Parathyroid adenoma (tissue), 2 donors: ENCODE measurements around the gene MAZ.
A peak's percentile ranks its signal among the peaks of the same experiment; 100 is the strongest.
"Not testable (repeated sequence)": the region's sequence is repeated elsewhere in the genome, so short reads cannot be mapped to it uniquely, and the experiment has no call there.

ENCODE experiments used
- H2AFZ ChIP-seq: fragments of 300-600 bp; sonication (generic); one replicate; pipeline ENCODE4 v1.7.0; 2017; ENCODE audit warnings: antibody characterized with exemption, mild to moderate bottlenecking
- H3K27ac ChIP-seq: fragments of 300-600 bp; sonication (generic); one replicate; pipeline ENCODE4 v1.7.0; 2017
- H3K27me3 ChIP-seq: fragments of 300-600 bp; sonication (generic); one replicate; pipeline ENCODE4 v1.7.0; 2017; ENCODE audit warnings: low read length; ENCODE audit not compliant: control insufficient read depth, insufficient read depth
- H3K36me3 ChIP-seq: fragments of 300-600 bp; sonication (generic); one replicate; pipeline ENCODE4 v1.7.0; 2017; ENCODE audit warnings: low read length; ENCODE audit not compliant: control insufficient read depth, insufficient read depth
- H3K4me1 ChIP-seq: fragments of 300-600 bp; sonication (generic); one replicate; pipeline ENCODE4 v1.7.0; 2017; ENCODE audit warnings: control low read depth
- H3K4me2 ChIP-seq: fragments of 300-600 bp; sonication (generic); one replicate; pipeline ENCODE4 v1.7.0; 2017; ENCODE audit warnings: low read length
- H3K4me3 ChIP-seq: fragments of 300-600 bp; sonication (generic); one replicate; pipeline ENCODE4 v1.7.0; 2017; ENCODE audit warnings: low read depth, low read length
- H3K79me2 ChIP-seq: fragments of 300-600 bp; sonication (generic); one replicate; pipeline ENCODE4 v1.7.0; 2017; ENCODE audit warnings: control low read depth
- H3K9ac ChIP-seq: fragments of 300-600 bp; sonication (generic); one replicate; pipeline ENCODE4 v1.7.0; 2017; ENCODE audit warnings: mild to moderate bottlenecking
- H3K9me3 ChIP-seq: fragments of 300-600 bp; sonication (generic); one replicate; pipeline ENCODE4 v1.7.0; 2017; ENCODE audit warnings: low read length; ENCODE audit not compliant: control insufficient read depth
- CTCF ChIP-seq: fragments of 300-600 bp; sonication (generic); IDR thresholded peaks from one replicate; pipeline ENCODE4 v1.7.0; 2017; ENCODE audit warnings: antibody characterized with exemption, mild to moderate bottlenecking
- donor health status: primary hyperparathyroidism.

The MAZ gene

DNA sequence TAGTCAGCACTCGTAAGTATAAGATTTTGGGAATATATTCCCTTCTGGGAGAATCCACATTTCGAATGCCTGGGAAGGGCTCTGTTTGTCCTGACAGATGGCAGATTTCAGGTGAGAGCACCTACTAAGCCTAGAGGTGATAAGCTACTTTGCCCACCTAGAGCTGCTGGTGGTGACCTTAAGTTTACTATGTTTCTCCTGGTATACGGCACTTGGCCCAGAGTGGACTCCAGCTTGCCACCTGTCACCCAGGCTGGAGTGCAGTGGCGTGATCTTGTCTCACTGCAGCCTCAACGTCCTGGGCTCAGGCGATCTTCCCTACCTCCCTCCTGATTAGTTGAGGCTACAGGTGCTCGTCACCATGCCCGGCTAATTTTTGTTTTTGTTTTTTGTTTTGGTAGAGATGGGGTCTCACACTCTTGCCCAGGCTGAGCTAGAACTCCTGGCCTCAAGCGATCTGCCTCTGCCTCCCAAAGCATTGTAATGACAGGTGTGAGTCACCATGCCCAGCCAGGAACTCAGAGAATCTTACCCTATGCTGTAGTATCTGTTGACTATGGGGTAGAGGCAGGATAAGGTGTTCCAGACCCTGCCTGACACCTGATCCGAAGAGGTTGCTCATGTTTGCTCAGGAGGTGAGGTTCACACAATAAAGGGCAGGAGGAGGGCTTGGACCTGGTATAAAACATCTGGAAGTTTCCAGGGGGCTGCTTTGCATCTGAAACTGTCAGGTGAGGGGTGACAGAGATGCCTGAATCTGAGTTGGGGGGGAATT is 28.6 kb upstream of the MAZ start, which contains the start of gene ZG16:
ZG16 (plus strand) TSS at position 681 of the 775 bp plus-strand sequence. CDS start 1,011 bp downstream, outside the sequence.
- Histone ChIP-seq H3K79me2 (no peaks in the 10 kb centered on the region), H2AFZ (no peak within 1 kb of the TSS), H3K27me3 (no peaks in the 10 kb centered on the region), H3K9me3 (no peaks in the 10 kb centered on the region), H3K4me1 (no peaks in the 10 kb centered on the region), H3K4me2 (no peak within 1 kb of the TSS), H3K4me3 (no peak within 1 kb of the TSS), H3K9ac (no peak within 1 kb of the TSS), H3K27ac (no peak within 1 kb of the TSS), H3K36me3 (no peaks in the 10 kb centered on the region)
- no peak for TF ChIP-seq CTCF

- no peak overlapping the region for H2AFZ ChIP-seq
- H3K27ac ChIP-seq, result no peak overlapping the region
- H3K27me3 ChIP-seq, result no peaks in the 10 kb centered on the region
- peaks cover 10% of the 10 kb centered on the region for H3K4me1 ChIP-seq
- no peak overlapping the region for H3K9ac ChIP-seq
- no peak overlapping the region for H3K4me2 ChIP-seq
- no peak overlapping the region for H3K4me3 ChIP-seq
- no peaks in the 10 kb centered on the region for H3K79me2 ChIP-seq
- no peaks in the 10 kb centered on the region for H3K36me3 ChIP-seq
- H3K9me3 ChIP-seq, result no peaks in the 10 kb centered on the region
- no peak for TF ChIP-seq CTCF
Measured at GRCh38 chr16:29779474-29779873, 26.9 kb upstream of the MAZ start.

DNA sequence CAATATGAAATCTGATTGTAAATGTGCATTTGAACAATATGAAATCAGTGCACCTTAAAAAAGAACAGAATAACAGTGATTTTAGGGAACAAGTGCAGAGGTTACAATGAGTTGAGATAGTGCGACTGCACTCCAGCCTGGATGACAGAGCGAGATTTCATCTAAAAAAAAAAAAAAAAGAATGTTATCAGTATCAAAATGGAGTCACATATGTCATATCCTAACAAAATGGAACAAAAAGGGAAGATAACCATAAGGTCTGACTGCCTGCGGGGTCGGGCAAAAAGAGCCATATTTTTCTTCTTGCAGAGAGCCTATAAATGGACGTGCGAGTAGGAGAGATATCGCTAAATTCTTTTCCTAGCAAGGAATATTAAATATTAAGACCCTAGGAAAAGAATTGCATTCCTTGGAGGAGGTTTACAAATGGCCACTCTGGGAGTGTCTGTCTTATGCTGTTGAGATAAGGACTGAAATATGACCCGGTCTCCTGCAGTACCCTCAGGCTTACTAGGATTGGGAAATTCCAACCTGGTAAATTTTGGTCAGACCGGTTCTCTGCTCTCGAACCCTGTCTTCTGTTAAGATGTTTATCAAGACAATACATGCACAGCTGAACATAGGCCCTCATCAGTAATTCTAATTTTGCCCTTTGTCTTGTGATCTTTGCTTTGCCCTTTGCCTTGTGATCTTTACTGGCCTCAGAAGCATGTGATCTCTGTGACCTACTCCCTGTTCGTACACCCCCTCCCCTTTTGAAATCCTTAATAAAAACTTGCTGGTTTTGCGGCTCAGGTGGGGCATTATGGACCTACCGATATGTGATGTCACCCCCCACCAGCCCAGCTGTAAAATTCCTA is 23.0 kb upstream of the MAZ start:
- Histone ChIP-seq H3K4me1 (peaks cover 26% of the 10 kb centered on the region), H3K27ac (peak overlapping the region; percentile 96), H2AFZ (peak overlapping the region; percentile 63), H3K4me3 (peak overlapping the region; percentile 4)
- H3K27me3 ChIP-seq, H3K36me3 ChIP-seq, H3K9me3 ChIP-seq, H3K9ac ChIP-seq, H3K79me2 ChIP-seq, H3K4me2 ChIP-seq: not testable (repeated sequence)

DNA sequence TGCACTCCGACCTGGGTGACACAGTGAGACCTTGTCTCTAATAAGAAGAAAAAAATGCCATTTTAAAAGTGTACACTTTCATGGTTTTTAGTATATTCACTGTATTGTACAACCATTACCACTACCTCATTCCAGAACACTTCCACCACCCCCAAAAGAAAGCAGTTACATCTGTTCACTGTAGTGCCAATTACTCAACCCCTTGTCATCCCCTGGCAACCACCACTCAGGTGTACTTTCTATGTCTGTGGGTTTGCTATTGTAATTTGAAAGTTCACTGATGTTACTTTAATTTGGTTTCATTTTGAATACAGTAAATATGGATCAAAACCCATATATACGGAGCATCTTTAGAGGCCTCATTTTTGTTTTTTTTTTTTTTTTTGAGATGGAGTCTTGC is 22.2 kb upstream of the MAZ start:
- H3K4me2 ChIP-seq, result no peak overlapping the region
- no peaks in the 10 kb centered on the region for H3K9me3 ChIP-seq
- no peaks in the 10 kb centered on the region for H3K79me2 ChIP-seq
- no peak for TF ChIP-seq CTCF
- peak overlapping the region; percentile 96 for H3K27ac ChIP-seq
- H3K36me3 ChIP-seq, result no peaks in the 10 kb centered on the region
- peaks cover 29% of the 10 kb centered on the region for H3K4me1 ChIP-seq
- no peaks in the 10 kb centered on the region for H3K27me3 ChIP-seq
- H3K9ac ChIP-seq, result no peak overlapping the region
- peak overlapping the region; percentile 63 for H2AFZ ChIP-seq
- no peak overlapping the region for H3K4me3 ChIP-seq

DNA sequence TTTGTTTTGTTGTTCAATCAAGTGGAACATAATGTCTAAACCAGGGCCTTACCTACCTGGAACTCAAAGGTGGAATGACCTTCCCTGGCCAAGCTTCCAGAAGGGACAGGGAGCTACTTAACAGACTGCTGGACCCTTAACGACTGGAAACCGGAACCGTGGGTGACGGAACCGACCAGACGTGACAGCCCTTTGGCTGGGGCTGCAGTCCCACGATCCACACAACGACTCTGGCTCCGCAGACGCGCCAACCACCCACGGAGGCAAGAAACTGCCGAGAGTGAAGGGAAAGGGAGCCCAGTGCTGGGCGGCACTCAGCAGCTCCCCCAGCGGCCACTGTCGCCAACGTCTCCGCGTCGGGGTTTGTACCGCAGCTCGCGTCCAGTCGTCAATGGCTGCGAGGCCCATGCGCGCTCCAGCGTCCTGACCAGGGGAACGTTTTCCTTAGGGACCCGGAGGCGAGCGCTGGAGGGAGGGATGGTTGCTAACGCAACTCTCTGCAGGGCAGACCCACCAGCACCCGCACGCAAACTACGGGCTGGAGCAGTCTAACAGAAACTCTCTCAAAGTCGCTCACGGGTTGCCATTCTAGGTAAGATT is 21.3 kb upstream of the MAZ start:
- H3K27me3 ChIP-seq, result no peaks in the 10 kb centered on the region
- no peaks in the 10 kb centered on the region for H3K79me2 ChIP-seq
- H3K36me3 ChIP-seq, result no peaks in the 10 kb centered on the region
- no peak overlapping the region for H3K9ac ChIP-seq
- peak overlapping the region; percentile 47 for H3K4me2 ChIP-seq
- peaks cover 38% of the 10 kb centered on the region for H3K4me1 ChIP-seq
- H3K4me3 ChIP-seq, result peak overlapping the region; percentile 31
- no peaks in the 10 kb centered on the region for H3K9me3 ChIP-seq
- H2AFZ ChIP-seq, result peak overlapping the region; percentile 86
- H3K27ac ChIP-seq, result peak overlapping the region; percentile 96
- peak; percentile 72 for TF ChIP-seq CTCF

- not testable (repeated sequence) for H2AFZ ChIP-seq, H3K36me3 ChIP-seq, H3K27me3 ChIP-seq, H3K9ac ChIP-seq, H3K9me3 ChIP-seq, H3K4me3 ChIP-seq, H3K27ac ChIP-seq, H3K4me2 ChIP-seq
- H3K4me1 ChIP-seq, result peaks cover 46% of the 10 kb centered on the region
- peaks cover 16% of the 10 kb centered on the region for H3K79me2 ChIP-seq
Measured at GRCh38 chr16:29787155-29787554, 19.2 kb upstream of the MAZ start.
